Skin of body (tissue), 3 donors: ENCODE results near the gene ANKIB1. TPM values are rescaled to one million over a fixed set of nuclear protein-coding genes. Genes with fewer than 3 reads are reported as not detected.

ENCODE experiments used
- DNase-seq: peaks from one replicate; lab custom pipeline; 2025; lab: John Stamatoyannopoulos, UW
- small RNA-seq: library from RNA; depleted of rRNA; stranded (forward); fragments of <200 nt; gene quantifications from one replicate; pipeline ENCODE3, GENCODE V24; 2014; ENCODE audit warnings: low replicate concordance
- total RNA-seq: library from RNA; depleted of rRNA; stranded (reverse); fragments of >200 nt; gene quantifications from one replicate; pipeline ENCODE4 v1.2.3, GENCODE V29; 2014

The ANKIB1 gene
- total RNA-seq, 1 donor from 2014 or later = 38.7 TPM

DNA sequence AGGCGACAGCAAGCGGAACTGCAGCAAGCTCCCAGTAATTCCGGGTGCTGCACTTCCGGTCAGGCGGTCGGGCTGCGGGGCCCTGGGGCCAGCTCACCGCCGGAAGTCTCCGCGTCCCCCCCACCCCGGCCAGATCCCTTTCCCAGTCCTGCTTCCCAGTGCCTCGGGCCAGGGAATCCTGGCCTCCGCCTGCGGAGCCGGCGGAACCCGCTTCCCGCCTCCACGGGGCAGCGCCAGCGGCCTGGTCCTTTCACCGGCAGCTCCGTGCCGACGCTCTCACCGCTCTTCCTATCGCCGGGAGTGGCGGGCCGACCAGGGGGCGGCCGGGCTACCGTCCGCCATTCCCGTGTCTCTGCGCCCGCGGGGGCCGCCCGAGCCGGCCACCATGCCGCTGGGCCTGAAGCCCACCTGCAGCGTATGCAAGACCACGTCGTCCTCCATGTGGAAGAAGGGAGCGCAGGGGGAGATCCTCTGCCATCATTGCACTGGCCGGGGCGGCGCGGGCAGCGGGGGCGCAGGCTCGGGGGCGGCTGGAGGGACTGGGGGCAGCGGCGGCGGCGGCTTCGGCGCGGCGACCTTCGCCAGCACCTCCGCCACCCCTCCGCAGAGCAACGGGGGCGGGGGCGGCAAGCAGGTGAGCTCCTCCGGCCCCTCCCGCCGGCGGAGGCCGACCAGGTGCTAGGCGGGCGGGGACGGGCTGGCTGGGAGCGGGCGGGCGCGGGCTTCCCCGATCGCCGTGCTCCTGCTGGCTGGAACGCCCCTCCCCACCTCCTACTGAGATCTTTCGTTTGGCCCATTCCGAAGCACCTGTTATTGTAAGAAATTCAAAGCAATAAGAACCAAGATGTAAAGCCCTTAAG is 201.8 kb downstream of the ANKIB1 start, which contains the start of gene GATAD1:
TSS of gene GATAD1 (plus strand) at position 138 of the 860 bp plus-strand sequence. CDS start at position 386, 248 bp downstream.
- DNase-seq = peak; percentile 83

DNA sequence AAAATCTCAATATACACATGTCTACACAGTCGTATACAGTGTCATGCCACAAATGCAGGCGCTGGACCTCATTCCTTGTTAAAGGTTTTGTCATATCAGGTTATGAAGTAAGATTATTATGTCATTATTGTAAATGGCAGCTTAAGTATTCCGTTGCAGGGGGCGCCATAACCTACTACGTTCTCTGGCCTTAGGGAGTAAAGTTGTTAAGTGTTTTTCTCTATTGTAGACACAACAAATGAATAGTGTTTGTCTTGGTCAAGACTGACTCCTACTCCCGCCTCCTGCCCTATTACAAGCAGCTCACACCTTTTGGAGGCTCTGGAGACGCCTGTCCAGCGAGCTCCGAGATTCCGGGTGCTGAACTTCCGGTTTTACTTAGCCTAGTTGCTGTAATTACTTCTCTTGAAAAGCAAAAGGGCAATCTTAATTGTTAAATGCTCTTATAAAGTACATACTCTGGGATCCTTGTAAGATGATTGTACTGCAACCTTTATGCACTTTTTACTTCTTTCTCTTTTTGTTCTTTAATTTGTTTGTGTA is 202.5 kb downstream of the ANKIB1 start:
- peak; percentile 22 for DNase-seq

Small RNA genes within 50 kb of the gene (small RNA-seq; reads per million reads assigned to genes)
- gene MIR1285-1 = not detected
- not detected for gene RF00019

Other genes with a start within 250 kb of the ANKIB1 start
- 87.1 TPM for gene CYP51A1, start 111.5 kb upstream of the ANKIB1 start, total RNA-seq
- 0.30 TPM for gene LRRD1, start 66.8 kb upstream of the ANKIB1 start, total RNA-seq
- 62.0 TPM for gene KRIT1, start 60 bp upstream of the ANKIB1 start, total RNA-seq
- gene GATAD1, start 201.5 kb downstream of the ANKIB1 start, total RNA-seq = 31.1 TPM
- 0.20 TPM for gene ERVW-1, start 232.0 kb downstream of the ANKIB1 start, total RNA-seq